ENCODE results near the gene PPP6R2. TPM values are rescaled to one million over a fixed set of nuclear protein-coding genes. Genes with fewer than 3 reads are reported as not detected.
"Not testable (repeated sequence)": the region's sequence is repeated elsewhere in the genome, so short reads cannot be mapped to it uniquely, and the experiment has no call there.

PPP6R2 gene
- polyA plus RNA-seq, 1 donor from 2014 or later, result 85.4 TPM

DNA sequence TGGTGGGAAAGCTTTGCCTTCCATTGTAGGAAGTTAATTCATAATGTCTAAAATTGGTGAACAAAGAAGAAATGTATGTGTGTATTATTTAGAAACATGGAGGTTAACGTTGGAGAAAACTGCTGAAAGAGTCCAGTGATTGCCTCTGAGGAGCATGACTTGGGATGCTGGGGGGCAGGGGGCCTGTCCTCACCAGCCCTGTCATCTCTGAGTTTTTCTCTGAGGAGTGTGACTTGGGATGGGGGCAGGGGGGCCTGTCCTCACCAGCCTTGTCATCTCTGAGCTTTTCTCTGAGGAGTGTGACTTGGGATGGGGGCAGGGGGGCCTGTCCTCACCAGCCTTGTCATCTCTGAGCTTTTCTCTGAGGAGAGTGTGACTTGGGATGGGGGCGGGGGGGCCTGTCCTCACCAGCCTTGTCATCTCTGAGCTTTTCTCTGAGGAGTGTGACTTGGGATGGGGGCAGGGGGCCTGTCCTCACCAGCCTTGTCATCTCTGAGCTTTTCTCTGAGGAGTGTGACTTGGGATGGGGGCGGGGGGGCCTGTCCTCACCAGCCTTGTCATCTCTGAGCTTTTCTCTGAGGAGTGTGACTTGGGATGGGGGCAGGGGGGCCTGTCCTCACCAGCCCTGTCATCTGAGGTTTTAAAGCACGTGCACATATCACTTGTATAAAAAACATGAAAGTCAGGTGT lies 54.4 kb downstream of the PPP6R2 start:
- not testable (repeated sequence) for H3K4me3 ChIP-seq (ENCODE audit: low read length); H2AFZ ChIP-seq (ENCODE audit: low read depth, low read length); H3K36me3 ChIP-seq (ENCODE audit: insufficient read depth, low read length); H3K27ac ChIP-seq (ENCODE audit: low read length); H3F3A ChIP-seq (ENCODE audit: insufficient read depth, low read length, poor library complexity, severe bottlenecking); H3K27me3 ChIP-seq (ENCODE audit: insufficient read depth, low read depth, low read length); H3K9me3 ChIP-seq (ENCODE audit: low read length); H3K4me2 ChIP-seq (ENCODE audit: low read length); H4K20me1 ChIP-seq (ENCODE audit: insufficient read depth); H3K9ac ChIP-seq (ENCODE audit: low read length); H3K9me2 ChIP-seq (ENCODE audit: insufficient read depth, low read length); H3K79me2 ChIP-seq (replicated peaks; ENCODE audit: insufficient read depth, low read length)

DNA sequence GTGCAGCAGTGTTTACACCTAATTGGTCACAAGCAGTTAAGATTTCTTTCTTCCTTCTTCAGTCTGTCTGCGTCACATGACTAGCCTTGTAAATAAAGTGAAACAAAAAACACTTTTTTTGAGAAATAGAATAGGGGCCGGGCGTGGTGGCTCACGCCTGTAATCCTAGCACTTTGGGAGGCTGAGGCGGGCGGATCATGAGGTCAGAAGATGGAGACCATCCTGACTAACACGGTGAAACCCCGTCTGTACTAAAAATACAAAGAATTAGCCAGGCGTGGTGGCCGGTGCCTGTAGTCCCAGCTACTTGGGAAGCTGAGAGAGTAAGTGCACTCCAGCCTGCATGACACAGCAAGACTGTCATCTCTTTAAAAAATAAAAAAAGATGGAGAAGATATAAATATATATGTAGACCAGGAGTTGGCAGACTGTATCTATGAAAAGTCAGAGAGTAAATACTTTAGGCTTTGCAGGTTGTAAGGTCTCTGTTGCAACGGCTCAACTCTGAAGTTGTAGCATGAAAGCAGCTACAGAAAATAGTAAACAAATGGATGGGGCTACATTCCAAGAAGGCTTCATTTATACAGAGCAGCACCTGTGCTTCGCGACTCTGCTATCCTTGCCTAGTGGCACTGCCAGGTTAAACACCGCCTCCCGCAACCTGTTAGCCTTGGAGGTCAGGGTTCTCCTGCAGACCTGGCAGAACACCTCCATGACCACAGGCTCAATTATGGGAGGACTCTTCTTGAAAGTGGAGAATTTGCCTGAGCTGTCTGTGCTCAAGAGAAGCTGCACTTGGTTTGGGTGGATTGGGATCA lies 55.9 kb downstream of the PPP6R2 start:
- H3K4me3 ChIP-seq (ENCODE audit: low read length), result no peak overlapping the region
- H3K79me2 ChIP-seq (replicated peaks; ENCODE audit: insufficient read depth, low read length), result no peaks in the 10 kb centered on the region
- no peak overlapping the region for H2AFZ ChIP-seq (ENCODE audit: low read depth, low read length)
- H4K20me1 ChIP-seq (ENCODE audit: insufficient read depth), result no peaks in the 10 kb centered on the region
- no peaks in the 10 kb centered on the region for H3K27me3 ChIP-seq (ENCODE audit: insufficient read depth, low read depth, low read length)
- H3K9me3 ChIP-seq (ENCODE audit: low read length), result no peaks in the 10 kb centered on the region
- H3K27ac ChIP-seq (ENCODE audit: low read length), result no peak overlapping the region
- no peak for TF ChIP-seq TAF1 (IDR thresholded peaks at IDR 0.05; ENCODE audit: low read depth)
- no peak for TF ChIP-seq POLR2AphosphoS5 (IDR thresholded peaks at IDR 0.05)
- TF ChIP-seq EZH2 (IDR thresholded peaks at IDR 0.05; ENCODE audit: borderline replicate concordance, insufficient read depth, low read length, poor library complexity, severe bottlenecking), result no peak
- TF ChIP-seq, protein P1, sequence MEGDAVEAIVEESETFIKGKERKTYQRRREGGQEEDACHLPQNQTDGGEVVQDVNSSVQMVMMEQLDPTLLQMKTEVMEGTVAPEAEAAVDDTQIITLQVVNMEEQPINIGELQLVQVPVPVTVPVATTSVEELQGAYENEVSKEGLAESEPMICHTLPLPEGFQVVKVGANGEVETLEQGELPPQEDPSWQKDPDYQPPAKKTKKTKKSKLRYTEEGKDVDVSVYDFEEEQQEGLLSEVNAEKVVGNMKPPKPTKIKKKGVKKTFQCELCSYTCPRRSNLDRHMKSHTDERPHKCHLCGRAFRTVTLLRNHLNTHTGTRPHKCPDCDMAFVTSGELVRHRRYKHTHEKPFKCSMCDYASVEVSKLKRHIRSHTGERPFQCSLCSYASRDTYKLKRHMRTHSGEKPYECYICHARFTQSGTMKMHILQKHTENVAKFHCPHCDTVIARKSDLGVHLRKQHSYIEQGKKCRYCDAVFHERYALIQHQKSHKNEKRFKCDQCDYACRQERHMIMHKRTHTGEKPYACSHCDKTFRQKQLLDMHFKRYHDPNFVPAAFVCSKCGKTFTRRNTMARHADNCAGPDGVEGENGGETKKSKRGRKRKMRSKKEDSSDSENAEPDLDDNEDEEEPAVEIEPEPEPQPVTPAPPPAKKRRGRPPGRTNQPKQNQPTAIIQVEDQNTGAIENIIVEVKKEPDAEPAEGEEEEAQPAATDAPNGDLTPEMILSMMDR (IDR thresholded peaks at IDR 0.05; ENCODE audit: poor library complexity, severe bottlenecking), result no peak
- TF ChIP-seq SMC3 (conservative IDR thresholded peaks at IDR 0.05; ENCODE audit: poor library complexity), result no peak
- TF ChIP-seq RAD21 (conservative IDR thresholded peaks at IDR 0.05), result no peak
- H3K36me3 ChIP-seq (ENCODE audit: insufficient read depth, low read length), result no peaks in the 10 kb centered on the region
- no peak overlapping the region for H3K4me2 ChIP-seq (ENCODE audit: low read length)
- no peak overlapping the region for H3K9ac ChIP-seq (ENCODE audit: low read length)
- H3F3A ChIP-seq (ENCODE audit: insufficient read depth, low read length, poor library complexity, severe bottlenecking), result no peaks in the 10 kb centered on the region
- H3K9me2 ChIP-seq (ENCODE audit: insufficient read depth, low read length), result no peaks in the 10 kb centered on the region

DNA sequence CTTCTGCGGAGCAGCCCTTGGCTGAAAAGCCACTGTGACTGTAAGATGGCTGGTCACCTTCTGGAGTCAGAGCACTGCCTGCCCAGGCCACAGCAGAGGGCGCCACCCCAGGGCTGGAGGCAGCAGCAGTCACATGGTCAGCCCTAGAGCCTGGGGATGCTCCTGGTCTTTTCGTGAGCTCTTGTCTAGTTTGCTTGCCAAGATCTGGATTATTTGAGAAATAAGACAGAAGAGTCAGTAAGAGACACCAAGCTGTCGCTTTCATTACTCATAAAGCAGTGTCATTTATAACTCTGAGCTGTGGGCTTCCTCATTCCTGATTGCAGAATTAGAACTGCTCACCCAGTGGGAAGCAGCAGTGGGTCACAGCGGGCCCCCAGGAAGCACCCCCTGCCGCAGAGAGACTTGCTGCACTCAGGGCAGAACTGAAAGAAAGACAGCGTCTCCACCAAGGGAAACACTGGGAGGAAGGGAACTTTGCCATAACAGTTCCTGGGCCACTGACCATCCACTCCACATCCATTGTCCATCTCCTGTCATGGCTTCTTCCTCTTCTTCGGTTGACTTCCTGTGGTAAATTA lies 56.7 kb downstream of the PPP6R2 start:
- Histone ChIP-seq H4K20me1 (ENCODE audit: insufficient read depth) (no peaks in the 10 kb centered on the region), H3K9ac (ENCODE audit: low read length) (no peak overlapping the region), H3K9me3 (ENCODE audit: low read length) (no peaks in the 10 kb centered on the region), H3K27ac (ENCODE audit: low read length) (no peak overlapping the region), H3K4me3 (ENCODE audit: low read length) (no peak overlapping the region), H3K27me3 (ENCODE audit: insufficient read depth, low read depth, low read length) (no peaks in the 10 kb centered on the region), H2AFZ (ENCODE audit: low read depth, low read length) (no peak overlapping the region), H3F3A (ENCODE audit: insufficient read depth, low read length, poor library complexity, severe bottlenecking) (no peaks in the 10 kb centered on the region), H3K36me3 (ENCODE audit: insufficient read depth, low read length) (no peaks in the 10 kb centered on the region), H3K9me2 (ENCODE audit: insufficient read depth, low read length) (no peaks in the 10 kb centered on the region), H3K4me2 (ENCODE audit: low read length) (no peak overlapping the region), H3K79me2 (replicated peaks; ENCODE audit: insufficient read depth, low read length) (no peaks in the 10 kb centered on the region)
- TF ChIP-seq TAF1 (IDR thresholded peaks at IDR 0.05; ENCODE audit: low read depth) (no peak), SMC3 (conservative IDR thresholded peaks at IDR 0.05; ENCODE audit: poor library complexity) (no peak), POLR2AphosphoS5 (IDR thresholded peaks at IDR 0.05) (no peak), EZH2 (IDR thresholded peaks at IDR 0.05; ENCODE audit: borderline replicate concordance, insufficient read depth, low read length, poor library complexity, severe bottlenecking) (no peak), EP300 (conservative IDR thresholded peaks at IDR 0.05; ENCODE audit: poor library complexity, severe bottlenecking) (no peak), RAD21 (conservative IDR thresholded peaks at IDR 0.05) (no peak), MXI1 (conservative IDR thresholded peaks at IDR 0.05; ENCODE audit: poor library complexity, severe bottlenecking) (no peak)
- TF ChIP-seq, protein P1 (IDR thresholded peaks at IDR 0.05; ENCODE audit: poor library complexity, severe bottlenecking), result no peak
- TF ChIP-seq, protein P2, sequence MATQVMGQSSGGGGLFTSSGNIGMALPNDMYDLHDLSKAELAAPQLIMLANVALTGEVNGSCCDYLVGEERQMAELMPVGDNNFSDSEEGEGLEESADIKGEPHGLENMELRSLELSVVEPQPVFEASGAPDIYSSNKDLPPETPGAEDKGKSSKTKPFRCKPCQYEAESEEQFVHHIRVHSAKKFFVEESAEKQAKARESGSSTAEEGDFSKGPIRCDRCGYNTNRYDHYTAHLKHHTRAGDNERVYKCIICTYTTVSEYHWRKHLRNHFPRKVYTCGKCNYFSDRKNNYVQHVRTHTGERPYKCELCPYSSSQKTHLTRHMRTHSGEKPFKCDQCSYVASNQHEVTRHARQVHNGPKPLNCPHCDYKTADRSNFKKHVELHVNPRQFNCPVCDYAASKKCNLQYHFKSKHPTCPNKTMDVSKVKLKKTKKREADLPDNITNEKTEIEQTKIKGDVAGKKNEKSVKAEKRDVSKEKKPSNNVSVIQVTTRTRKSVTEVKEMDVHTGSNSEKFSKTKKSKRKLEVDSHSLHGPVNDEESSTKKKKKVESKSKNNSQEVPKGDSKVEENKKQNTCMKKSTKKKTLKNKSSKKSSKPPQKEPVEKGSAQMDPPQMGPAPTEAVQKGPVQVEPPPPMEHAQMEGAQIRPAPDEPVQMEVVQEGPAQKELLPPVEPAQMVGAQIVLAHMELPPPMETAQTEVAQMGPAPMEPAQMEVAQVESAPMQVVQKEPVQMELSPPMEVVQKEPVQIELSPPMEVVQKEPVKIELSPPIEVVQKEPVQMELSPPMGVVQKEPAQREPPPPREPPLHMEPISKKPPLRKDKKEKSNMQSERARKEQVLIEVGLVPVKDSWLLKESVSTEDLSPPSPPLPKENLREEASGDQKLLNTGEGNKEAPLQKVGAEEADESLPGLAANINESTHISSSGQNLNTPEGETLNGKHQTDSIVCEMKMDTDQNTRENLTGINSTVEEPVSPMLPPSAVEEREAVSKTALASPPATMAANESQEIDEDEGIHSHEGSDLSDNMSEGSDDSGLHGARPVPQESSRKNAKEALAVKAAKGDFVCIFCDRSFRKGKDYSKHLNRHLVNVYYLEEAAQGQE (IDR thresholded peaks at IDR 0.05; ENCODE audit: borderline replicate concordance), result no peak

All from neural cell (in vitro differentiated cells).